Measurements from ENCODE around the gene PLEKHN1. TPM values are rescaled to one million over a fixed set of nuclear protein-coding genes. Genes with fewer than 3 reads are reported as not detected.
A peak's percentile ranks its signal among the peaks of the same experiment; 100 is the strongest.
"Not testable (repeated sequence)": the region's sequence is repeated elsewhere in the genome, so short reads cannot be mapped to it uniquely, and the experiment has no call there.

PLEKHN1 gene
- total RNA-seq, 1 donor from 2014 or later = not detected

DNA sequence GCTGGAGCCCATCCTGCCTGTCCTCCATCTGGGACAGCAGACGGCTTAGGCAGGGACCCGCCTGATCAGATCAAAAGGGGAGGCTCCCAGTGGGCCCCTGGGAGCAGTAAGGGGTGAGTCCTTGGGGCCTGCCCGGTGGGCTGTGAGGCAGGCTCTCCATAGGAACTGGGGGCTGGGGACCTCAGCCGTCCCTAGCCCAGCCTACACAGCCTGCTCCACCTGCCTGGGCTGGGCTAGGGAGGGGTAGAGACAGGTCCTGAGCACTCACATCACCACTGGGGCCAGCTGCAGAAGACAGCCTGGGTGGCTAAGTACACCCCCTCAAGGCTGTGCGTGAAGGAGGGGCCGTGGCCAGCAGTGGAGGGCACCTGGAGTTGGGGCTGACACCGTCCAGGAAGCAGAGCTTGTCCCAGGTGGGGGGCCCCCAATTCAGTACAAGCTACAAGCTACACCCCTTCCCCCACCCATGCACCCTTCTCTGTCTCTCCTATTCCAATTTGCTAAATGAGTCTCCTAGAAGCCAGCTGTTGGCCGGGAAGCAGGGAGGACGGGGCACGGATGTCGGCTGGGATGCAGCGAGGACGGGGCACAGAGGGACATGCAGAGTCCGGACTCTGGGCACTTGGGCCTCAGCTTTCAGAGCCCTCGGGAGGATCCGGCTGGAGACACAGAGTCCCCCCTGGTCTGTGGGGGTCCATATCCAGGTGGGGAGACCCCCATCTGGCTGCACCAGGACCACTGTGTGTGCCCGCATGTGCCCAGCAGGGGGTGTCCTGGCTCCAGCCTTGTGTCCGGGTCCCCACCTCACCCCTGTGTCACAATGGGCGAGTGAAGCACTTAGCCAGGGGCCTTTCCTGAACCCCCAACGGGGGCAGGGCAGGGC is 48.8 kb downstream of the PLEKHN1 start:
- ATAC-seq = no peak

DNA sequence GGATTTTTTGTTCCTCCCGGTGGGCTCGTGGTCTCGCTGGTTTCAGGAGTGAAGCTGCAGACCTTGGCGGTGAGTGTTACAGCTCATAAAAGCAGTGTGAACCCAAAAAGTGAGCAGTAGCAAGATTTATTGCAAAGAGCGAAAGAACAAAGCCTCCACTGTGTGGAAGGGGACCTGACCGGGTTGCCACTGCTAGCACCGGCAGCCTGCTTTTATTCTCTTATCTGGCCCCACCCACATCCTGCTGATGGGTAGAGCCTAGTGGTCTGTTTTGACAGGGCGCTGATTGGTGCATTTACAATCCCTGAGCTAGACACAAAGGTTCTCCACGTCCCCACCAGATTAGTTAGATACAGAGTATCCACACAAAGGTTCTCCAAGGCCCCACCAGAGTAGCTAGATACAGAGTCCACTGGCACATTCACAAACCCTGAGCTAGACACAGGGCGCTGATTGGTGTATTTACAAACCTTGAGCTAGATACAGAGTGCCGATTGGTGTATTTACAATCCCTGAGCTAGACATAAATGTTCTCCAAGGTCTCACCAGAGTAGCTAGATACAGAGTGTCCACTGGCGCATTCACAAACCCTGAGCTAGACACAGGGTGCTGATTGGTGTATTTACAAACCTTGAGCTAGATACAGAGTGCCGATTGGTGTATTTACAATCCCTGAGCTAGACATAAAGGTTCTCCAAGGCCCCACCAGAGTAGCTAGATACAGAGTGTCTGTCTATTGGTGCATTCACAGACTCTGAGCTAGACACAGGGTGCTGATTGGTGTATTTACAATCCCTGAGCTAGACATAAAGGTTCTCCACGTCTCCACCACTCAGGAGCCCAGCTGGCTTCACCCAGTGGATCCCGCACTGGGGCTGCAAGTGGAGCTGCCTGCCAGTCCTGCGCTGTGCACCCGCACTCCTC is 51.4 kb downstream of the PLEKHN1 start:
- ATAC-seq; DNase-seq; intact Hi-C loops (cut with micrococcal nuclease): not testable (repeated sequence)

More for the DNA sequence above, 48.8 kb downstream of the PLEKHN1 start:
- DNase-seq = no peak
- intact Hi-C loops (cut with micrococcal nuclease) = no loop called here

GRCh38 chr1:1018321-1018685 is 52.0 kb downstream of the PLEKHN1 start:
- ATAC-seq; DNase-seq; intact Hi-C loops (cut with micrococcal nuclease): not testable (repeated sequence)

DNA sequence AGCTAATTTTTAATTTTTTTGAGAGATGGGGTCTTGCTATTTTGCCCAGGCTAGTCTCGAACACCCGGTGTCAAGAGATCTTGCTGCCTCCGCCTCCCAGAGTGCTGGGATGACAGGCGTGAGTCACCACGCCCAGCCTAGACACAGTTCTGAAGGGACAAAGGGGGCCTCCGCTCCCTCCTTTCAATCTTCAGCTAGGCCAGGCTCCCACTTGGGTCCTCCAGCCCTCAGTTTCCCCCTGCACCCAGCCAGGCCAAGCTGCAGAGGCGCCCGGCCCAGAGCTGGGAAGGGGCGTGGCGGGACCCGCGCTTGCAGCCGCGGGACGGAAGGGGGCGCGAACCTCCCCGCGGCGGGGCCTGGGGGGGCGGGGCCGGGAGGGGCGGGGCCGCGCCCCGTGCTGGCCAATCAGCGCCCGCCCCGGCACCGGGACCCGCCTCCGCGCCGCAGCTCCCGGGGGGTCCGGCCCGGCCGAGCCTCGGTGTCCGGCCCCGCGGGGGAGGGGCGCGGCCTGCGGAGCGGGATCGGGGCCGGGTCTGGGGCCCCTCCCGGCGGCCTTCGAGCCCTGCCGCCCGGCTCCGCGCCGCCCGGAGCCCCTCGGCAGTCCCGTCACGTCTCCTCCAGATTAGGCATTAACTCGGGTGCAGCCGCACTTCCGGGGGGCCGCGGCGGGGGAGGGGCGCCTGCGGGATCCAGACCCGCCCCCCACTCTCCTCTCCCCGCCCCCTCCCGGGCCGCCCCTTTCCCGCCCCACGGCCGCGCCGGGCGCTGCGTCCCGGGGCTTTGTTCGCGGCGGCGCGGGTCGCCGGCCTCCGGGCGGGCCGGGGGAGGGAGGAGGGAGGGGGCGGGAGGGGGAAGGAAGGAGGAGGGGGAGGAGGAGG is 53.1 kb downstream of the PLEKHN1 start:
- peak; percentile 90 for ATAC-seq
- intact Hi-C loops (cut with micrococcal nuclease) = no loop called here
- DNase-seq = peak; percentile 93

GRCh38 chr1:1020000-1020404 is 53.7 kb downstream of the PLEKHN1 start, which contains the start of gene AGRN:
AGRN (plus strand) TSS chr1:1020120; CDS start chr1:1020173, 53 bp downstream.
- ATAC-seq (peak; percentile 57), DNase-seq (peak; percentile 77)
- intact Hi-C loops (cut with micrococcal nuclease) = no loop called here

- ATAC-seq (no peak), DNase-seq (no peak)
- intact Hi-C loops (cut with micrococcal nuclease) = no loop called here
Measured at GRCh38 chr1:1020415-1021009, 54.2 kb downstream of the PLEKHN1 start.

- DNase-seq (peak; percentile 81), ATAC-seq (peak; percentile 16)
- intact Hi-C loops (cut with micrococcal nuclease) = no loop called here
Measured at GRCh38 chr1:1021010-1021919, 55.0 kb downstream of the PLEKHN1 start.

DNA sequence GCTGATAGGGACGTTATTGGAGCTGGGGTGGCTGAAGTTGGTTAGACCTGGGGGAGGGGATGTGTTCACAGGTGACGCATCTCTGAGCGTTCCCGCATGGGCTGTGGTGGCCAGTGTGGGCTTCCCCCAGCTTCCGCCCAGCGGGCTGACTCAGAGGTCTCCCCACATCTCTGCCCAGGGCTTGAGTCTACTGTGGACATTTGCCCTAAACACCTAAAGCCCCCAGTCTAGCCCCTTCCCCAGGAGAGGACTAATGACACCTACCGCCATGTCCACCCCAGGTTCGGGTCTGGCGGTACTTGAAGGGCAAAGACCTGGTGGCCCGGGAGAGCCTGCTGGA is 55.6 kb downstream of the PLEKHN1 start:
- intact Hi-C loops (cut with micrococcal nuclease) = no loop called here
- DNase-seq (no peak), ATAC-seq (no peak)

GRCh38 chr1:1022302-1023009 is 56.2 kb downstream of the PLEKHN1 start:
- intact Hi-C loops (cut with micrococcal nuclease) = no loop called here
- ATAC-seq (no peak), DNase-seq (no peak)

- DNase-seq = no peak
- no peak for ATAC-seq
- intact Hi-C loops (cut with micrococcal nuclease) = no loop called here
Measured at GRCh38 chr1:1023700-1024099, 57.4 kb downstream of the PLEKHN1 start.

GRCh38 chr1:1024149-1024770 is 58.0 kb downstream of the PLEKHN1 start:
- intact Hi-C loops (cut with micrococcal nuclease) = no loop called here
- DNase-seq (no peak), ATAC-seq (no peak)

DNA sequence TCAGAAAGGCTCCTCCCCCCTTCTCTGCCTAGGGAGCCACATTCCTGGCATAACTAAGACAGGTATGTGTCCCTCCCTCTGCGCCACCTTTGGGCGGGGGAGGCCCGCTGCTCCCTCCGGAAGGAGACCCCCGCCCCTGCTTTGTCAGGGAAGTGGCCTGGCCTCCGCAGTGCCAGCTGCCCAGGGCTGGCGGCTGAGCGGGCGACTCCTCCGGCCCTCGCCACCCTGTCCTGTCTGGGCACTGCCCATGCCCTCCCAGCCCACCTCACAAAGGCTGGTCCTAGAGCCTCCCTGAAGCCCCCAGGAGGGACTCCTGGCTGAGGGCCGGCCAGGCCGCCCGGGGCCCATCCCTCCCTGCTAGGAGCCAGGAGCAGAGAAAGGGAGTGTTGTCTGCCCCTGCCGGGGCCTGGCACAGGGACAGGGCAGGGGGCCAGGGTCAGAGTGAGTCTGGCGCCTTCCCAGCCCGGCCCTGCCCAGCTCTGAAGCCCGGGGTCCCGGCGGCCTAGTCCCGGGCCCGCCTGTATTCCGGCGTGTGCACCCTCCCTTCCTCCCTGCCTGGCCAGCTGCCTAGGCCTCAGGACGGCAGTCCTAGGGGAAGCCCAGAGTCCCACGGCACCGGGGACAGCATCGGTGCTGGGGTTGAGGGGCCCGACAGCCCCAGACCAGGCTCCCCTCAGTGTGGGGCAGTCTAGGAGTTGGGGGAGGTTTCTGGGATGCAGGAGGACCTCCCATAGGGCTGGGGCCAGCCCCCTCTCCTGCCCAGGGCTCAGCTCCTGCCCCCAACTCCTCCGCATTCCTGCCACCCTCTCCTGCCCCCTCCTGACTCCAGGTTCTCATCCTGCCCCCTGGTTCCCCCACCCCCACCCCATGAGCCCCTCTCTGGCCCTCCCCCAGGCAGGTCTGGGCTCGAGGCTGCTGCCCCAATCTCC is 58.8 kb downstream of the PLEKHN1 start:
- peak; percentile 35 for ATAC-seq

More for the DNA sequence above, 58.8 kb downstream of the PLEKHN1 start:
- DNase-seq = no peak
- intact Hi-C loops (cut with micrococcal nuclease) = no loop called here
